GM19238 (cell line): ENCODE data around the gene PRDM15.

ENCODE experiments used
- DNase-seq: peaks from one replicate; pipeline ENCODE4 v3.0.0; 2011; ENCODE audit warnings: low spot score; ENCODE audit not compliant: insufficient read length

The PRDM15 gene

DNA sequence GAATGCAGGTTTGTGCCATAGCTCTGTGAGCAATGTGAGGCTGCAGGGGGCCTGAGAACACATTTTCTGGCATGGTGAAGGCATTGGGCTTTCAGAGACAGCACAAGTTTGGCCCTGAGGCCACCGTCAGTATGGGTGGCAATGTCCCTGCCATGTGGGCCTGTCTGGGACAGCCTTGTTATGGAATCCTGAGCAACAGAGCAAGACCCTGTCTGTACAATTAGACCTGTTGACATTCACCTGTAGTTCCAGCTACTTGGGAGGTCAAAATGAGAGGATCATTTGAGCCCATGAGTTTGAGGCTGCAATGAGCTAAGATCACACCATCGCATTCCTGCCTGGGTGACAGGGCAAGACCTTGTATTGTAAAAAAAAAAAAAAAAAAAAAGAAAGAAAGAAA, 35.6 kb downstream of the PRDM15 start:
- DNase-seq = no peak

DNA sequence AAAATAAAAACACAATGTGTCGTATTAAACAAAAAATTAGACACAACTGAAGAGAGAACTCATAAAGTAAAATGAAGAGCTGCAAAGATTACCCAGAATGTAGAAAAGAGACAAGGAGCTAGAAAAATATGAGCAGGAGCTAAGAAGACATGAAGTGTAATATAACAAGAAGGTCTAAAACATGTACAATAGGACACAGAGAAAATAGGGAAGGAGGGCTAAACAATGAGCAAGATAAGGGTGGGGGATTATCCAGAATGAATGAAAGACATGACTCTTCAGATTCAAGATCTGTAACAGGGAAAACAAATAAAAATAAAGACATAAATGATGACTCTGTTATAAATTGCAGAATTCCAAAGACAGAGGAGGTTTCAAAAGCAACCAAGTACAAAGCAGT, 38.3 kb downstream of the PRDM15 start:
- DNase-seq = no peak

- no peak for DNase-seq
These were observed 39.6 kb downstream of the PRDM15 start for GRCh38 chr21:41839387-41840000.

- DNase-seq = no peak
These were observed 41.3 kb downstream of the PRDM15 start for GRCh38 chr21:41837756-41838297.

- DNase-seq = no peak
These were observed 42.8 kb downstream of the PRDM15 start for GRCh38 chr21:41836166-41837015.

GRCh38 chr21:41835711-41836154, 43.4 kb downstream of the PRDM15 start:
- DNase-seq = no peak

DNA sequence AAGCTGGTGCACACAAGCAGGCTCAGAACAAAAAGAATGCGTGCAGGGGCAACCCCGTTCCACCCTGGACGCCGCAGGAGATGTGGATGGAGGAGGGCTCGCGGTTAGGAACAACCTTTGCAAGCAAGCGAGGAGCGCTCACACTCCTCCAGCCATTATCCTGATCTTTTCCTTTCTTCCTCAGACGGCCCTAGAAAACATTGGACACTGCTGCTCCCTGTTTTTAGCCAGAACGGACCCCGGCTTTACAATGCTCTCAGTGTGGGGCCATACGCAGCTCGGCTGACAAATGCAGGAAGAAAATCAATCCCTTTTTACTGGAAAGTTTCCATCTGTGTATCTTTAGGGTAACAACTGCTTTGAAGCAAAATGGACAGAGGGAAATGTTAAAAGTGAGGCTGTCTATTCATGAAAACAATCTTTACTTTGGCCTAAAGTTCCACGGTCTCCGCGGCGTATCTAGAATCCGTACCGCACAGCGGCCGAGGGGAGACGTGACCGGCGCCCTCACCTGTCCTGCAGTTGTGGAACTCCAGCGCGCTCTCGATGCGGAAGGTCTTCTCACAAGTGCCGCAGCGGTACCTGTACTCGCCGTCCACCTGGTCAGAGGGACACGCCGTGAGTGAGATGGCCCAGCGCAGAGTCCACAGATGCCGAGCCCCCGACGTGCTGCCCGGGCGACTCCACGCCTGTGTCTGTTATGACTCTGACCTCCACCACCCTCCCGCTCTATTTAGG, 44.0 kb downstream of the PRDM15 start:
- DNase-seq = no peak

GRCh38 chr21:41834252-41834925, 44.8 kb downstream of the PRDM15 start:
- DNase-seq = no peak

- peak; percentile 82 for DNase-seq
These were observed 45.5 kb downstream of the PRDM15 start for GRCh38 chr21:41833497-41834115.

- peak; percentile 73 for DNase-seq
These were observed 46.3 kb downstream of the PRDM15 start for GRCh38 chr21:41832596-41833496.

- no peak for DNase-seq
These were observed 47.1 kb downstream of the PRDM15 start for GRCh38 chr21:41831866-41832595.

- no peak for DNase-seq
These were observed 47.7 kb downstream of the PRDM15 start for GRCh38 chr21:41831453-41831831.

DNA sequence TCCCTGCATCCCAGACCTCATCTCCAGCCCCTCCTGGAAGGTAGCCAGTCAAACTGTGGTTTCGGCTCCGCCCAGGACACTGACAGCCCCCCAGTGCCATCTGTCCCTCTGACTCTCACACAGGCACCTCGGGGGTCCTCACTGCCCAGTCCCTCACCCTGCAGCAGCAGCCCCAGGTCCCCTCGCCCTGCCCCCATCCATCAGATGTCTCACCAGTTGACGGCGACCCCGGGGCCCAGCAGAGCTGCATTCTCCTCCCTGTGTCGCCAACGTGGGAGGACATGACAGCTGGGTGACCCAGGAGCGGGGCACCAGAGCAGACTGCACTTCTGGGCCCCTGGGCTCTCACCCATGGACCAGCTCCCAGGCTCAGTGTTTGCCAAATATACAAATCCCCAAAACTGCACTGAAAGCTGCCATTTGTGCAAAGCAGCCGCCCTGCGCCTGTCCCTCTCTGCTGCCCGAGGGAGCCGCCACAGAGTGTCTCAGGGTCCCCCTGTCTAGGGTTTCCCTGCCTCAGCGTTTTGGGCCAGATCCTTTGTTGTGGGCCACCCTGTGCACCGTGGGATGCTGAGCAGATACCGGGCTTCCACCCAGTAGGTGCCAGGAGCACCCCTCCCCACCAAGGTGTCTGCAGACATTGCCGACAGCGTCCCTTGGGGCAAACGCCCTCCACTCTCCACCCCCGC, 48.2 kb downstream of the PRDM15 start:
- no peak for DNase-seq

DNA sequence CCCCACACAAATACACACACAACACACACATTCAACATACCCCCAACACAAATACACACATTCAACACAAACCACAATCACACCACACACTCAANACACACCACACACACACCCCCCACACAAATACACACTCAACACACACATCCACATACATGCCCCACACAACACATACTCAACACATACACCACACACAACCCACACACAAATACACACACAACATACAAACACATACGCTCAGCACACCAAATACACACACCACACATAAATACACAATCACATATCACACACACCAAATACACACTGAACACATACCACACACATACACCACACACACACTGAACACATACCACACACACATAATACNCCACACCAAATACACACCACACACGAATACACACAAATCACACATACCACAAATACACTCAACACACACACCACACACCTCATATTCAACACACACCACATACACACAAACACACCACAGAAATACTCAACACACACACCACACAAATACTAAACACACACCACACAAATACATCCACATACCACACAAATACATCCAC, 48.9 kb downstream of the PRDM15 start:
- no peak for DNase-seq

DNA sequence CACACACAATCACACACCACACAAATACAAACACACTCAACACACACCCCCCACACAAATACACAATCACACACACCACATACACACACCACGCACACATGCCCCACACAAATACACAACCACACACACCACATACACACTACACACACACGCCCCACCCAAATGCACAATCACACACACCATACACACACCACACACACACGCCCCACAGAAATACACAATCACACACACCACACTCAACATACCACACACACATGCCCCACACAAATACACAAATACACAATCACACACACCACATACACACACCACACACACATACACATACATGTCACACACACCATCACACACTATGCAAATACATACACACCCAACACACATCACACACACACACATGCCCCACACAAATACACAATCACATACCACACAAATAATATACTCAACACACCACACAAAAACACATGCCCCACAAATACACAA, 50.2 kb downstream of the PRDM15 start:
- DNase-seq = no peak

- no peak for DNase-seq
These were observed 50.9 kb downstream of the PRDM15 start for GRCh38 chr21:41827951-41828883.

- DNase-seq = no peak
These were observed 53.3 kb downstream of the PRDM15 start for GRCh38 chr21:41825881-41826280.
